Measurements from ENCODE around the gene LAMP5. TPM values are rescaled to one million over a fixed set of nuclear protein-coding genes. Genes with fewer than 3 reads are reported as not detected.

The LAMP5 gene, protein sequence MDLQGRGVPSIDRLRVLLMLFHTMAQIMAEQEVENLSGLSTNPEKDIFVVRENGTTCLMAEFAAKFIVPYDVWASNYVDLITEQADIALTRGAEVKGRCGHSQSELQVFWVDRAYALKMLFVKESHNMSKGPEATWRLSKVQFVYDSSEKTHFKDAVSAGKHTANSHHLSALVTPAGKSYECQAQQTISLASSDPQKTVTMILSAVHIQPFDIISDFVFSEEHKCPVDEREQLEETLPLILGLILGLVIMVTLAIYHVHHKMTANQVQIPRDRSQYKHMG
- total RNA-seq, result not detected in 2 replicates

GRCh38 chr20:9514461-9515213, at the start of gene LAMP5:
Gene LAMP5, plus strand, starts transcription at chr20:9514590. Its CDS starts 263 bp downstream, at chr20:9514853.

All from tracheal epithelial cell (primary cell).